HG03342 (cell line): ENCODE results near the gene CC2D2B.
"Not testable (repeated sequence)": the region's sequence is repeated elsewhere in the genome, so short reads cannot be mapped to it uniquely, and the experiment has no call there.

Source experiments
- ATAC-seq: cut with Tn5 transposase; IDR thresholded peaks from one replicate; pipeline ENCODE4 v1.9.1; 2021; ENCODE audit warnings: mild to moderate bottlenecking, moderate library complexity; ENCODE audit not compliant: unreplicated experiment

The CC2D2B gene

GRCh38 chr10:96017191-96017687 lies 109.5 kb downstream of the CC2D2B start:
- no peak for ATAC-seq

- ATAC-seq, result no peak
Observed at GRCh38 chr10:96021332-96021731, 113.6 kb downstream of the CC2D2B start.

GRCh38 chr10:96022739-96023138 lies 115.0 kb downstream of the CC2D2B start:
- no peak for ATAC-seq

GRCh38 chr10:96023168-96023567 lies 115.4 kb downstream of the CC2D2B start:
- no peak for ATAC-seq

- peak; percentile 61 for ATAC-seq
Observed at GRCh38 chr10:96025566-96025965, 117.8 kb downstream of the CC2D2B start.

- no peak for ATAC-seq
Observed at GRCh38 chr10:96034625-96035024, 126.8 kb downstream of the CC2D2B start.

GRCh38 chr10:96038476-96039387 lies 131.0 kb downstream of the CC2D2B start:
- no peak for ATAC-seq

GRCh38 chr10:96041146-96041545 lies 133.4 kb downstream of the CC2D2B start:
- ATAC-seq, result no peak

- ATAC-seq, result peak; percentile 84
Observed at GRCh38 chr10:96043033-96043892, 135.5 kb downstream of the CC2D2B start, which contains the start of gene CCNJ. TSS of gene CCNJ (plus strand) at chr10:96043583. CDS start at chr10:96044394, 811 bp downstream.

GRCh38 chr10:96043893-96044715 lies 136.3 kb downstream of the CC2D2B start:
- ATAC-seq, result peak; percentile 36

- no peak for ATAC-seq
Observed at GRCh38 chr10:96044736-96045135, 137.0 kb downstream of the CC2D2B start.

GRCh38 chr10:96046546-96046945 lies 138.8 kb downstream of the CC2D2B start:
- no peak for ATAC-seq

- no peak for ATAC-seq
Observed at GRCh38 chr10:96047004-96047649, 139.4 kb downstream of the CC2D2B start.

GRCh38 chr10:96047925-96048324 lies 140.2 kb downstream of the CC2D2B start:
- ATAC-seq, result not testable (repeated sequence)

GRCh38 chr10:96049340-96049739 lies 141.6 kb downstream of the CC2D2B start:
- ATAC-seq, result no peak

- no peak for ATAC-seq
Observed at GRCh38 chr10:96053985-96054384, 146.2 kb downstream of the CC2D2B start.

GRCh38 chr10:96056787-96057186 lies 149.0 kb downstream of the CC2D2B start:
- no peak for ATAC-seq

GRCh38 chr10:96061232-96061631 lies 153.5 kb downstream of the CC2D2B start:
- no peak for ATAC-seq

- ATAC-seq, result no peak
Observed at GRCh38 chr10:96072674-96073073, 164.9 kb downstream of the CC2D2B start.

- ATAC-seq, result no peak
Observed at GRCh38 chr10:96073722-96074121, 165.9 kb downstream of the CC2D2B start.
